Esophagus squamous epithelium (tissue), 5 donors: ENCODE data around the gene TMEM132E. TPM values are rescaled to one million over a fixed set of nuclear protein-coding genes. Genes with fewer than 3 reads are reported as not detected.

Experiments used
- DNase-seq: peaks from one replicate; lab custom pipeline; 2025; lab: John Stamatoyannopoulos, UW
- H3K27ac ChIP-seq, 4 donors: fragments of 200-600 bp; sonication (generic); one replicate each; pipeline ENCODE4 v1.5.1; 2016 to 2019; ENCODE audit warnings: mild to moderate bottlenecking in 1 of 4
- H3K27me3 ChIP-seq, 4 donors: fragments of 200-600 bp; sonication (generic); 1 replicate in 3 of 4; 2 replicates in 1 of 4; pipeline versions ENCODE4 v1.5.1 to v1.6.0; 2017 to 2021; ENCODE audit warnings: antibody characterized with exemption in 1 of 4
- H3K36me3 ChIP-seq, 3 donors: fragments of 200-600 bp; sonication (generic); one replicate each; pipeline ENCODE4 v1.5.1; 2016 to 2019
- H3K4me1 ChIP-seq, 3 donors: fragments of 200-600 bp; sonication (generic); one replicate each; pipeline ENCODE4 v1.5.1; 2017 to 2019
- H3K4me3 ChIP-seq, 4 donors: fragments of 200-600 bp; sonication (generic); 1 replicate in 3 of 4; 2 replicates in 1 of 4; pipeline ENCODE4 v1.5.1; 2016 to 2019; ENCODE audit warnings: mild to moderate bottlenecking in 2 of 4, moderate library complexity in 1 of 4
- H3K9me3 ChIP-seq, 3 donors: fragments of 200-600 bp; sonication (generic); one replicate each; pipeline ENCODE4 v1.5.1; 2016 to 2019
- CTCF ChIP-seq, 6 experiments: fragments of 450-650 bp in 4 of 6; fragments of 200-600 bp in 2 of 6; sonication (generic) in 2 of 6; IDR thresholded peaks; one replicate each; pipeline ENCODE4 v1.5.1; 2016 to 2019; ENCODE audit warnings: antibody characterized with exemption in 6 of 6, mild to moderate bottlenecking in 4 of 6, moderate library complexity in 4 of 6
- POLR2A ChIP-seq, 4 donors: fragments of 450-650 bp; IDR thresholded peaks; one replicate each; pipeline ENCODE4 v1.6.1; 2017; ENCODE audit warnings: antibody characterized with exemption in 4 of 4, mild to moderate bottlenecking in 4 of 4, moderate library complexity in 3 of 4
- WGBS, 2 donors: methylation state at CpG; one replicate each; pipeline ENCODE4 v1.1.5; 2018; 5-methylcytosine and 5-hydroxymethylcytosine counted together
- intact Hi-C: fragments of 100-400 bp; cut with DNase I; formaldehyde crosslinking; loops from one replicate; pipeline ENCODE4 v1.15.0; 2022
- total RNA-seq, 4 donors: library from RNA; depleted of rRNA; stranded (reverse); fragments of >200 nt; gene quantifications; one replicate each; pipeline ENCODE4 v1.1.0, GENCODE V29; 2016
- donor health status: DM: yes; HTN: yes; CAD: no.

Gene TMEM132E
- total RNA-seq, 4 donors from 2014 or later, result 0.19 TPM; not detected in 3

GRCh38 chr17:34665819-34666763, 86.7 kb downstream of the TMEM132E start:
- TF ChIP-seq POLR2A (IDR thresholded peaks at IDR 0.05) (no peak), CTCF (IDR thresholded peaks at IDR 0.05) (no peak)
- Histone ChIP-seq H3K27ac (no peak overlapping the region), H3K36me3 (no peaks in the 10 kb centered on the region), H3K27me3 (peaks cover 0 to 74% (median 1%) of the 10 kb centered on the region in 4 donors), H3K4me3 (no peak overlapping the region), H3K9me3 (no peaks in the 10 kb centered on the region), H3K4me1 (no peaks in the 10 kb centered on the region)
- WGBS, 2 donors, result 27 to 34% methylated on average over 19 to 21 of the region's 22 CpGs
- no peak for DNase-seq
- intact Hi-C loops, result no loop called here

- intact Hi-C loops, result no loop called here
- no peaks in the 10 kb centered on the region for H3K36me3 ChIP-seq
- H3K27me3 ChIP-seq, result peaks cover 0 to 80% (median 1%) of the 10 kb centered on the region in 4 donors
- 40 to 75% methylated on average over 1 to 2 of the region's 2 CpGs for WGBS, 2 donors
- DNase-seq, result no peak
- no peaks in the 10 kb centered on the region for H3K4me1 ChIP-seq
- TF ChIP-seq POLR2A (IDR thresholded peaks at IDR 0.05), result no peak
- TF ChIP-seq CTCF (IDR thresholded peaks at IDR 0.05), result no peak
- H3K4me3 ChIP-seq, result no peak overlapping the region
- no peak overlapping the region for H3K27ac ChIP-seq
- H3K9me3 ChIP-seq, result no peaks in the 10 kb centered on the region
Observed at GRCh38 chr17:34667656-34668055, 88.3 kb downstream of the TMEM132E start.

GRCh38 chr17:34668206-34668605, 88.8 kb downstream of the TMEM132E start:
- WGBS, 2 donors, result 69 to 85% methylated on average over 1 to 3 of the region's 3 CpGs
- intact Hi-C loops, result no loop called here

GRCh38 chr17:34669511-34669910, 90.1 kb downstream of the TMEM132E start:
- H3K27me3 ChIP-seq, result peaks cover 0 to 74% (median 1%) of the 10 kb centered on the region in 4 donors
- H3K36me3 ChIP-seq, result no peaks in the 10 kb centered on the region
- no peak for DNase-seq
- no peak overlapping the region for H3K4me3 ChIP-seq
- WGBS, 2 donors, result 60 to 88% methylated on average over 2 of the region's 5 CpGs
- H3K27ac ChIP-seq, result no peak overlapping the region
- H3K9me3 ChIP-seq, result no peaks in the 10 kb centered on the region
- TF ChIP-seq POLR2A (IDR thresholded peaks at IDR 0.05), result no peak
- no peak for TF ChIP-seq CTCF (IDR thresholded peaks at IDR 0.05)
- intact Hi-C loops, result no loop called here
- no peaks in the 10 kb centered on the region for H3K4me1 ChIP-seq

More at GRCh38 chr17:34668206-34668605, 88.8 kb downstream of the TMEM132E start:
- no peak for DNase-seq
- no peaks in the 10 kb centered on the region for H3K9me3 ChIP-seq
- H3K36me3 ChIP-seq, result no peaks in the 10 kb centered on the region
- H3K27me3 ChIP-seq, result peaks cover 0 to 75% (median 1%) of the 10 kb centered on the region in 4 donors
- TF ChIP-seq POLR2A (IDR thresholded peaks at IDR 0.05), result no peak
- TF ChIP-seq CTCF (IDR thresholded peaks at IDR 0.05), result no peak
- no peak overlapping the region for H3K27ac ChIP-seq
- H3K4me3 ChIP-seq, result no peak overlapping the region
- no peaks in the 10 kb centered on the region for H3K4me1 ChIP-seq

- peaks cover 0 to 63% (median 1%) of the 10 kb centered on the region in 4 donors for H3K27me3 ChIP-seq
- 33 to 37% methylated on average over 7 of the region's 7 CpGs for WGBS, 2 donors
Observed at GRCh38 chr17:34670618-34671017, 91.2 kb downstream of the TMEM132E start.

More at GRCh38 chr17:34670618-34671017, 91.2 kb downstream of the TMEM132E start:
- Histone ChIP-seq H3K9me3 (no peaks in the 10 kb centered on the region), H3K36me3 (no peaks in the 10 kb centered on the region), H3K4me3 (no peak overlapping the region), H3K27ac (no peak overlapping the region), H3K4me1 (no peaks in the 10 kb centered on the region)
- DNase-seq, result no peak
- TF ChIP-seq CTCF (IDR thresholded peaks at IDR 0.05), result no peak
- no peak for TF ChIP-seq POLR2A (IDR thresholded peaks at IDR 0.05)
- intact Hi-C loops, result no loop called here
